Activated B cell treated with CpG ODN at 0.5 μM for 24 hours (primary cell): ENCODE measurements around the gene RUVBL1. TPM values are rescaled to one million over a fixed set of nuclear protein-coding genes. Genes with fewer than 3 reads are reported as not detected.

Experiments used
- ATAC-seq: fragments of 200-7000 bp; cut with Tn5 transposase; one replicate; pipeline ENCODE4 v1.10.0; 2021; ENCODE audit warnings: low read depth, mild to moderate bottlenecking, moderate library complexity
- CTCF ChIA-PET: fragments of 350-600 bp; sonication (Branson Sonifier 250); formaldehyde crosslinking; loops from one replicate; lab custom pipeline; 2021; ENCODE audit warnings: antibody characterized with exemption; lab: Charles Lee
- POLR2A ChIA-PET: fragments of 350-600 bp; sonication (Branson Sonifier 250); formaldehyde crosslinking; loops from one replicate; lab custom pipeline; 2021; ENCODE audit warnings: antibody characterized with exemption; lab: Charles Lee
- DNase-seq: peaks from one replicate; pipeline ENCODE4 v3.0.0; 2022
- H3K27ac Mint-ChIP-seq: one replicate; pipeline ENCODE4 v1.8.0; 2020; ENCODE audit warnings: mixed read lengths
- H3K27me3 Mint-ChIP-seq: one replicate; pipeline ENCODE4 v1.8.0; 2021; ENCODE audit warnings: mixed read lengths
- H3K36me3 Mint-ChIP-seq: one replicate; pipeline ENCODE4 v1.8.0; 2021; ENCODE audit warnings: low read depth, mixed read lengths
- H3K4me1 Mint-ChIP-seq: one replicate; pipeline ENCODE4 v1.8.0; 2021; ENCODE audit warnings: mixed read lengths
- H3K4me3 Mint-ChIP-seq: one replicate; pipeline ENCODE4 v1.8.0; 2020; ENCODE audit warnings: mild to moderate bottlenecking, mixed read lengths
- H3K9me3 Mint-ChIP-seq: one replicate; pipeline ENCODE4 v1.8.0; 2020; ENCODE audit warnings: mixed read lengths
- intact Hi-C: fragments of 100-400 bp; cut with micrococcal nuclease; formaldehyde crosslinking; loops from one replicate; pipeline ENCODE4 v1.15.1; 2024
- total RNA-seq: library from RNA; stranded (reverse); gene quantifications from 2 replicates; pipeline ENCODE4 v1.2.3, GENCODE V29; 2022
- TF ChIP-seq, protein P1 (sequence below): fragments of 200-600 bp; IDR thresholded peaks from one replicate; pipeline ENCODE4 v1.8.0; 2022; ENCODE audit warnings: antibody characterized with exemption, mild to moderate bottlenecking

Gene RUVBL1
- total RNA-seq, 1 donor from 2014 or later, result 44.8 TPM

DNA sequence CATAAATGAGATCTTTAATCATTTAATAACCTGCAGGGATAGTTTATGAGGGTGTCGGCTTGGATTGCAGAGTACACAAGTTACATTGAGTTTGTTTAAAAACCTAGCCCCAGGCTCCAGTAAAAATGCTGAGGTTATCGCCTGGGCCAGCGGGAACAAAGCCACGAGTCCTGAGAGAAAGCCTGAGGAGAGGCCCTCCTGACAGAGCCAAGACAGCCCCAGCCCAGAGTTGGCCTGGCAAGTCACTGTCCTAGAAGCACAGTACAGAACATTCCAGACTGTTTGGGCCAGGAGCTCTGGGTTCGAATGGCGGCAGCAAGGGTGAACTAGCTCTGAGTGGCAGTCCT lies 39.0 kb downstream of the RUVBL1 start:
- POLR2A ChIA-PET, result no interaction called here
- H3K4me1 Mint-ChIP-seq, result no peaks in the 10 kb centered on the region
- no peak for ATAC-seq
- H3K27me3 Mint-ChIP-seq, result no peaks in the 10 kb centered on the region
- H3K27ac Mint-ChIP-seq, result no peak overlapping the region
- H3K4me3 Mint-ChIP-seq, result no peak overlapping the region
- TF ChIP-seq, protein P1, sequence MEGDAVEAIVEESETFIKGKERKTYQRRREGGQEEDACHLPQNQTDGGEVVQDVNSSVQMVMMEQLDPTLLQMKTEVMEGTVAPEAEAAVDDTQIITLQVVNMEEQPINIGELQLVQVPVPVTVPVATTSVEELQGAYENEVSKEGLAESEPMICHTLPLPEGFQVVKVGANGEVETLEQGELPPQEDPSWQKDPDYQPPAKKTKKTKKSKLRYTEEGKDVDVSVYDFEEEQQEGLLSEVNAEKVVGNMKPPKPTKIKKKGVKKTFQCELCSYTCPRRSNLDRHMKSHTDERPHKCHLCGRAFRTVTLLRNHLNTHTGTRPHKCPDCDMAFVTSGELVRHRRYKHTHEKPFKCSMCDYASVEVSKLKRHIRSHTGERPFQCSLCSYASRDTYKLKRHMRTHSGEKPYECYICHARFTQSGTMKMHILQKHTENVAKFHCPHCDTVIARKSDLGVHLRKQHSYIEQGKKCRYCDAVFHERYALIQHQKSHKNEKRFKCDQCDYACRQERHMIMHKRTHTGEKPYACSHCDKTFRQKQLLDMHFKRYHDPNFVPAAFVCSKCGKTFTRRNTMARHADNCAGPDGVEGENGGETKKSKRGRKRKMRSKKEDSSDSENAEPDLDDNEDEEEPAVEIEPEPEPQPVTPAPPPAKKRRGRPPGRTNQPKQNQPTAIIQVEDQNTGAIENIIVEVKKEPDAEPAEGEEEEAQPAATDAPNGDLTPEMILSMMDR, result no peak
- peaks cover 73% of the 10 kb centered on the region for H3K36me3 Mint-ChIP-seq
- intact Hi-C loops, result no loop called here
- CTCF ChIA-PET, result interaction anchor here (1.1 kb wide), 1 partner anchor 10 kb away, joined by 3 read pairs; no protein-coding TSS in a partner anchor
- no peak for DNase-seq
- no peaks in the 10 kb centered on the region for H3K9me3 Mint-ChIP-seq

DNA sequence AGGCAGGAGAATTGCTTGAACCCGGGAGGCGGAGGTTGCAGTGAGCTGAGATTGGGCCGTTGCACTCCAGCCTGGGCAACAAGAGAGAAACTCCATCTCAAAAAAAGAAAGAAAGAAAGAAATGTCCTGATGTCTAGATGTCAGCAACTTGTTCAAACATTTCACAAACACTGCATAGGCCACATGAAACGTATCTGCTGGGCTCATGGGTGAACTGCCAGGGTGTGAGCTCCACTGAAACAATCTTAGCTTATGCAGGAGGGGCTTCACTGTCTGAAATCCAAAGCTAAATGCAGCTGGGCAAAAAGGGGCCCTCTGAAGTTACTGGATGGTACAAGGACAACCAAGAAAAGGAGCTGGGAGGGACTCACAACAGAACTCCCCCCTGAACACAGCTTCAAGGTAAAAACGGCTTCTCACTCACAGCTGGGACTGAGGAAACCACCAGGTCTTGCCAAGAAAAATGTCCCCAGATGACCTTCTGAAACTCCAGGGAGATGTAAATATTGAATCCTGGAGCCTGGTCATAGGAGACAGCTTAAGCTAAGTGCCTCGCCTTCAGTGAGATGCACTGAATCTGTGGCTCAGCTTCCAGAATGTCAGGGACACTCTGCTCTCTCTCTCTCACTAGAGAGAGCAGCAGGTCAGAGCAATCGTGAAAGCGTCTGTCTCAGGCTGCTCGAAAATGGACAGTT lies 39.5 kb downstream of the RUVBL1 start:
- H3K4me1 Mint-ChIP-seq, result no peaks in the 10 kb centered on the region
- DNase-seq (no peak), ATAC-seq (no peak)
- ChIA-PET POLR2A (no interaction called here), CTCF (interaction anchor here (1.0 to 1.1 kb wide), 2 partner anchors 11 to 18 kb away, joined by 3 read pairs; no protein-coding TSS in a partner anchor)
- H3K4me3 Mint-ChIP-seq, result no peak overlapping the region
- H3K36me3 Mint-ChIP-seq, result peaks cover 79% of the 10 kb centered on the region
- no peaks in the 10 kb centered on the region for H3K27me3 Mint-ChIP-seq
- H3K27ac Mint-ChIP-seq, result no peak overlapping the region
- intact Hi-C loops, result no loop called here
- H3K9me3 Mint-ChIP-seq, result no peaks in the 10 kb centered on the region
- TF ChIP-seq, protein P1, result no peak

DNA sequence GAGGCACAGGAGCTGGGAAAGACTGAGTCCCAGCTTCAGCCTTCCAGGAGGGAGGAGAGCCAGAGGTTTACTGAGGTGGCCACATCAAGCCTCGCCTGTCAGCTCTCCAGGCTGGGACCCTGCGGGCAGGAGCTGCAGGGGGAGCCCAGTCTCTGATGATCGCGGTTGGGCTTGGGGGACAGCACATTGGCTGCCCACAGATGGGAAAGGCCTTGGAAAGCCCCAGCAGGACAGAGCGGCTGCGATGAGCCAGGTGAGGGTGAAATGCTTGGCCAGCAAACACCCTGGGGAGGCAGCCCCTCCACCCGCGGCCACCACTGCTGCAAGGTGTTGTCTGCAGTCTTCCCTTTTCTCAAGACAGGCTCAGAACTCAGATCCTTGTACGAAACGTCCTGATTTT lies 40.2 kb downstream of the RUVBL1 start:
- TF ChIP-seq, protein P1, result no peak
- Mint-ChIP-seq H3K27ac (no peak overlapping the region), H3K9me3 (no peaks in the 10 kb centered on the region), H3K4me3 (no peak overlapping the region), H3K4me1 (no peaks in the 10 kb centered on the region), H3K36me3 (peaks cover 84% of the 10 kb centered on the region), H3K27me3 (no peaks in the 10 kb centered on the region)
- no peak for DNase-seq
- CTCF ChIA-PET, result interaction anchor here (1.0 kb wide), 1 partner anchor 17 kb away, joined by 3 read pairs; no protein-coding TSS in a partner anchor
- no peak for ATAC-seq
- POLR2A ChIA-PET, result no interaction called here
- intact Hi-C loops, result no loop called here

DNA sequence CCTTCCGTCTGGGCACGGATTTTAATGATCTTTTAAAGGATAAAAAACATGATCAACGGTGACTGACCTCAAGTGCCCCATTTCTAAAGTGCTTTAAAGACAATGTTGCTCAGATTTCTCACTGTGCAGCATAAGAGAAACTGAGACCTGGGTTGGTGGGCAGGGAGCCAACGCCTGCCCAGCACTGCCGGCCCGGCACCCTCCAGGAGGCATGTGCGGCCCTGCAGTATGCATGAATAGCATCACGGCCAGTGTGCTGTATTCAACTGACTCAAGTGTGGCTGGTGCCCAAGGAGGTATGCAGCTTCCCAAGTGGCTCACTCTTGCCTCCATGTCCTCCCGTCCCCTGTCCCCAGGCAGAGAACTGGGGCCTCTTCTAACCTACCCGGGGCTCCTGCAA lies 41.1 kb downstream of the RUVBL1 start:
- ChIA-PET CTCF (interaction anchor here (1.1 kb wide), 1 partner anchor 13 kb away, joined by 5 read pairs; no protein-coding TSS in a partner anchor), POLR2A (no interaction called here)
- Mint-ChIP-seq H3K4me1 (peaks cover 2% of the 10 kb centered on the region), H3K9me3 (no peaks in the 10 kb centered on the region), H3K4me3 (no peak overlapping the region), H3K36me3 (peaks cover 79% of the 10 kb centered on the region), H3K27me3 (no peaks in the 10 kb centered on the region), H3K27ac (no peak overlapping the region)
- DNase-seq, result no peak
- intact Hi-C loops, result no loop called here
- no peak for ATAC-seq
- TF ChIP-seq, protein P1, result no peak

DNA sequence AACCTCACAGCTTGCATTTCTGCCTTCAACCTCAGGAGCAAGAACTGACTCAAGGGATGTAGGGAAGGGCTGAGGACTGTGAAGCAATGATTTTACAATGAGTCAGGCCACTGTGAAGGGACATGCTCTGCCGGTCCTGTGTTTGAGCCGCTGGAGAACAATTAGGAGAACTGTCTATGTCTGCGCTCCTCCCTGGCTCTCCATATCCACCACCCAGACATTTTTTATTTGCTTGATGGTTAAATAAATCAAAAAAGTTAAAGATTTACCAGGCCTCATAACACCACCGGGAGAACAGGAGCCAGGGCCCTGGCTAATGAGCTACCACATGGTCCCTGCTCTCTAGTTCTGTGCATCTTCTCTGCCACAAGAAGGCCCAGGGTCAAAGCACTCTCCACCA lies 41.8 kb downstream of the RUVBL1 start:
- H3K27ac Mint-ChIP-seq, result no peak overlapping the region
- CTCF ChIA-PET, result interaction anchor here (1.1 kb wide), 1 partner anchor 13 kb away, joined by 5 read pairs; no protein-coding TSS in a partner anchor
- H3K36me3 Mint-ChIP-seq, result peaks cover 72% of the 10 kb centered on the region
- TF ChIP-seq, protein P1, result no peak
- intact Hi-C loops, result no loop called here
- DNase-seq (no peak), ATAC-seq (no peak)
- H3K4me1 Mint-ChIP-seq, result peaks cover 6% of the 10 kb centered on the region
- POLR2A ChIA-PET, result no interaction called here
- H3K27me3 Mint-ChIP-seq, result no peaks in the 10 kb centered on the region
- H3K4me3 Mint-ChIP-seq, result no peak overlapping the region
- H3K9me3 Mint-ChIP-seq, result no peaks in the 10 kb centered on the region
